Activated T-cell treated with anti-CD3 and anti-CD28 coated beads for 1 hour (primary cell): ENCODE measurements around the gene VENTX.
"Not testable (repeated sequence)": the region's sequence is repeated elsewhere in the genome, so short reads cannot be mapped to it uniquely, and the experiment has no call there.

ENCODE experiments used
- DNase-seq: peaks from one replicate; pipeline ENCODE4 v3.0.0-alpha.2; 2020; ENCODE audit warnings: low read depth

VENTX gene

GRCh38 chr10:133254421-133255120 is 16.9 kb downstream of the VENTX start:
- no peak for DNase-seq

GRCh38 chr10:133255323-133255722 is 17.7 kb downstream of the VENTX start:
- DNase-seq: no peak

- no peak for DNase-seq
Measured at GRCh38 chr10:133257489-133258065, 19.9 kb downstream of the VENTX start.

- no peak for DNase-seq
Measured at GRCh38 chr10:133258066-133258817, 20.6 kb downstream of the VENTX start.

- DNase-seq: peak; percentile 57
Measured at GRCh38 chr10:133258818-133259601, 21.4 kb downstream of the VENTX start.

- DNase-seq: no peak
Measured at GRCh38 chr10:133259602-133259989, 21.9 kb downstream of the VENTX start.

GRCh38 chr10:133260895-133261725 is 23.5 kb downstream of the VENTX start:
- no peak for DNase-seq

GRCh38 chr10:133261726-133262325 is 24.2 kb downstream of the VENTX start:
- peak; percentile 76 for DNase-seq

- DNase-seq: no peak
Measured at GRCh38 chr10:133262696-133263095, 25.0 kb downstream of the VENTX start.

GRCh38 chr10:133263674-133264073 is 26.0 kb downstream of the VENTX start:
- no peak for DNase-seq

- DNase-seq: no peak
Measured at GRCh38 chr10:133264461-133264860, 26.8 kb downstream of the VENTX start.

- DNase-seq: not testable (repeated sequence)
Measured at GRCh38 chr10:133265052-133265451, 27.4 kb downstream of the VENTX start.

- DNase-seq: no peak
Measured at GRCh38 chr10:133266056-133266795, 28.6 kb downstream of the VENTX start.

- no peak for DNase-seq
Measured at GRCh38 chr10:133267293-133267692, 29.6 kb downstream of the VENTX start.

GRCh38 chr10:133267829-133268228 is 30.2 kb downstream of the VENTX start:
- no peak for DNase-seq

- no peak for DNase-seq
Measured at GRCh38 chr10:133268532-133268931, 30.9 kb downstream of the VENTX start.

- no peak for DNase-seq
Measured at GRCh38 chr10:133269367-133269766, 31.7 kb downstream of the VENTX start.

- DNase-seq: no peak
Measured at GRCh38 chr10:133270204-133270603, 32.5 kb downstream of the VENTX start.

GRCh38 chr10:133270773-133271297 is 33.2 kb downstream of the VENTX start:
- no peak for DNase-seq
